Measurements from ENCODE around the gene DYNLRB2. TPM values are rescaled to one million over a fixed set of nuclear protein-coding genes. Genes with fewer than 3 reads are reported as not detected.

Gene DYNLRB2
- polyA plus RNA-seq, 4 donors = 8.5 to 11.3 (median 10.3) TPM

DNA sequence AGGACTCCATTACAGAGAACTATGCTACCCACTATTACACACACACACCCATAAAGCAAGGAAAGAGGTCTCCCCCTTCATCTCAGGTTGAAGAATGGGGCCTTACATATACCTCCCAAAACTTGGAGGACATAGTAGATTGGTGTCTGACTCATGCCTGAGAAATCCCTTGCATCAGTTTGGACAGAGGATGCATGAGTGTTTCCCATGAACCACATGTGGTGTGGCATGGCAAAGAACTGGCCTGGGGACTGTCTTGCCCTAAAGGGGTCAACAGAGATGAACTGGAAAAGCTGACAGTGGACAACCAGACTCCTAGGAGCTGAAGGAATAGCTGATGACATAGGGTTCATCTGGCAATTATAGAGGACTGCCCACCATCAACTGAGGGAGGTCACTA lies 54.0 kb downstream of the DYNLRB2 start:
- DNase-seq (ENCODE audit: low read depth in 4 of 4, low spot score in 3 of 4) = no peak

DNA sequence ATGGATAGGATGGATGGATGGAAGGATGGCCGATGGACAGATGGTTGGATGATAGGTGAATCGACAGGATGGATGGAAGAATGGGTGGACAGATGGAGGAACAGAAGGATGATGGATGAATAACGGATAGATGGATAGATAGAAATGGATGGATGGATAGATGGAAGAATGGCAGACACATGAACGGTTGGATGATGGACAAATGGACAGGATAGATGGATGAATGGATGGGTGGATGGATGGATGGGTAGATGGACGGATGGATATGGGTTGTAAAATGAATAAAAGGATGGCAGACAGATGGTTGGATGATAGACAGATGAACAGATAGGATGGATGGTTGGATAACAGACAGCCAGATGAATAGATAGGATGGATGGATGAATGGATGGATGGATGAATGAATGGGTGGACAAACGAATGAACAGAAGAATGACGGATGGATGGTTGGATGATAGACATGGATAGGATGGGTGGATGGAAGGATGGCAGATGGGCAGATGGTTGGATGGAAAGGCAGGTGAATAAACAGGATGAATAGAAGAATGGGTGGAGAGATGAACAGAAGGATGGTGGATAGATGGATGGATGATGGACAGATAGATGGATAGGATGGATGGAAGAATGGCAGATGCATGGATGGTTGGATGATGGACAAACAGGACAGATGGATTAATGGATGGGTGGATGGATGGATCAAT lies 55.9 kb downstream of the DYNLRB2 start:
- DNase-seq (ENCODE audit: low read depth in 4 of 4, low spot score in 3 of 4) = no peak

DNA sequence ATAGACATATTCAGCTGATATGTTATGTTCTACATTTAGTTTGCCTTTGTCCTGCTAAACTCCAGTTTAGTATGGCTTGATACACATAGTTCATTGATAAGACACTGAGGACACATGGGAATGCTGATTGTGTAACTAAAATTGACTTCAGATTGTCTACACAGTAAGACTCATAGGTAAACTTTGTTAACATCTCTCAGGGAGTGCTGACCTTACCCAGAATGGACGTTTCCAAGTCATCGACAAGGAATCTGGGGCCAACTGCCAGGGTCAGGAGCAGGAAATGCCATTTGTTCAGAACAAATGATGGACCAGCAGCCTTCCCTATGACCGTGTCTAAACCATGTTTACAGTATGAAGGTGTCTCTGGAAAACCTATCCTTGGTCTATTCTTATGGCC lies 58.7 kb downstream of the DYNLRB2 start:
- DNase-seq (ENCODE audit: low read depth in 4 of 4, low spot score in 3 of 4) = no peak

All from right renal pelvis (tissue), 4 donors.